ENCODE measurements around the gene TECPR2.

Gene TECPR2

GRCh38 chr14:102538602-102539543, 176.1 kb downstream of the TECPR2 start:
- no peak for TF ChIP-seq CTCF (IDR thresholded peaks at IDR 0.05)

- TF ChIP-seq CTCF (IDR thresholded peaks at IDR 0.05) = no peak
Measured at GRCh38 chr14:102539544-102540314, 177.0 kb downstream of the TECPR2 start.

- TF ChIP-seq CTCF (IDR thresholded peaks at IDR 0.05) = no peak
Measured at GRCh38 chr14:102540315-102541028, 177.7 kb downstream of the TECPR2 start.

GRCh38 chr14:102541771-102542170, 179.0 kb downstream of the TECPR2 start:
- no peak for TF ChIP-seq CTCF (IDR thresholded peaks at IDR 0.05)

GRCh38 chr14:102544046-102544746, 181.5 kb downstream of the TECPR2 start:
- no peak for TF ChIP-seq CTCF (IDR thresholded peaks at IDR 0.05)

- TF ChIP-seq CTCF (IDR thresholded peaks at IDR 0.05) = no peak
Measured at GRCh38 chr14:102544747-102545460, 182.2 kb downstream of the TECPR2 start.
